IMR-90 (cell line): ENCODE measurements around the gene POLR3E. TPM values are rescaled to one million over a fixed set of nuclear protein-coding genes. Genes with fewer than 3 reads are reported as not detected.

Experiments used
- ATAC-seq: fragments of 200-7000 bp; cut with Tn5 transposase; 2 replicates; pipeline ENCODE4 v1.9.1; 2020; ENCODE audit warnings: low read depth, mild to moderate bottlenecking, moderate library complexity
- BruUV-seq: library from RNA; stranded (reverse); fragments of 400-500 nt; replicated peaks from 2 replicates; lab custom pipeline; 2021; lab: Mats Ljungman, UMichigan
- CTCF ChIA-PET: fragments of 300-600 bp; formaldehyde crosslinking; extraction: SDS; loops from one replicate; lab custom pipeline; 2021; ENCODE audit warnings: antibody characterized with exemption; lab: Yijun Ruan, JAX
- POLR2A ChIA-PET: fragments of 300-600 bp; sonication (Branson Sonifier 250); formaldehyde crosslinking; loops from one replicate; lab custom pipeline; 2022; ENCODE audit warnings: antibody characterized with exemption; ENCODE audit not compliant: unreplicated experiment; lab: Charles Lee
- DNase-seq: peaks from one replicate; pipeline ENCODE4 v3.0.0; 2013
- H2AFZ ChIP-seq: replicated peaks from 2 replicates; pipeline ENCODE3; 2013; ENCODE audit warnings: low read length, mild to moderate bottlenecking; ENCODE audit not compliant: poor library complexity
- H2AK5ac ChIP-seq: 2 replicates; pipeline ENCODE4 v1.6.1; 2013; ENCODE audit warnings: low read depth, low read length, inconsistent platforms
- H2AK9ac ChIP-seq: replicated peaks from 2 replicates; pipeline ENCODE3; 2013; ENCODE audit warnings: mild to moderate bottlenecking, low read depth, low read length, moderate library complexity; ENCODE audit not compliant: poor library complexity
- H2BK120ac ChIP-seq: 2 replicates; pipeline ENCODE4 v1.6.1; 2013; ENCODE audit warnings: low read depth, low read length, inconsistent platforms
- H2BK15ac ChIP-seq: 3 replicates; pipeline ENCODE4 v1.6.1; 2013; ENCODE audit warnings: low read depth, low read length, inconsistent platforms
- H2BK20ac ChIP-seq: 2 replicates; pipeline ENCODE4 v1.6.1; 2013; ENCODE audit warnings: low read depth, mild to moderate bottlenecking, inconsistent platforms, low read length, moderate library complexity
- H2BK5ac ChIP-seq: 2 replicates; pipeline ENCODE4 v1.6.1; 2013; ENCODE audit warnings: mild to moderate bottlenecking, low read depth, low read length, inconsistent platforms; ENCODE audit not compliant: poor library complexity, severe bottlenecking
- H3K14ac ChIP-seq: replicated peaks from 2 replicates; pipeline ENCODE4 v1.6.1; 2013; ENCODE audit warnings: low read depth, low read length, inconsistent platforms
- H3K18ac ChIP-seq: 2 replicates; pipeline ENCODE4 v1.6.1; 2013; ENCODE audit warnings: low read depth, low read length, control low read depth
- H3K23ac ChIP-seq: 2 replicates; pipeline ENCODE4 v1.6.1; 2013; ENCODE audit warnings: low read depth, low read length, inconsistent platforms
- H3K27ac ChIP-seq: 2 replicates; pipeline ENCODE4 v1.5.1; 2013; ENCODE audit warnings: mild to moderate bottlenecking, control low read depth, low read length; ENCODE audit not compliant: insufficient read depth
- H3K27me3 ChIP-seq: 2 replicates; pipeline ENCODE4 v1.6.1; 2013; ENCODE audit warnings: low read length; ENCODE audit not compliant: control insufficient read depth, insufficient read depth
- H3K36me3 ChIP-seq: 2 replicates; pipeline ENCODE4 v1.6.1; 2013; ENCODE audit warnings: low read length, mixed read lengths; ENCODE audit not compliant: control insufficient read depth, insufficient read depth
- H3K4ac ChIP-seq: 2 replicates; pipeline ENCODE4 v1.6.1; 2013; ENCODE audit warnings: low read depth, low read length, inconsistent platforms
- H3K4me1 ChIP-seq: 2 replicates; pipeline ENCODE4 v1.6.1; 2013; ENCODE audit warnings: low read length, mixed read lengths; ENCODE audit not compliant: control insufficient read depth, insufficient read depth
- H3K4me2 ChIP-seq: 2 replicates; pipeline ENCODE4 v1.6.1; 2013; ENCODE audit warnings: low read depth, mild to moderate bottlenecking, control low read depth, low read length, moderate library complexity
- H3K4me3 ChIP-seq: 2 replicates; pipeline ENCODE4 v1.5.1; 2013; ENCODE audit warnings: low read depth, mild to moderate bottlenecking, control low read depth, low read length, moderate library complexity; ENCODE audit not compliant: insufficient read depth
- H3K56ac ChIP-seq: 2 replicates; pipeline ENCODE4 v1.6.1; 2013; ENCODE audit warnings: low read length, inconsistent platforms; ENCODE audit not compliant: insufficient read depth; ENCODE audit errors: extremely low read depth
- H3K79me1 ChIP-seq, 2 experiments: 2 replicates each; pipeline ENCODE4 v1.6.1; 2013; ENCODE audit warnings: low read length in 2 of 2, inconsistent platforms in 1 of 2, low read depth in 1 of 2
- H3K9ac ChIP-seq: 2 replicates; pipeline ENCODE4 v1.6.1; 2013; ENCODE audit warnings: low read depth, low read length, control low read depth
- H3K9me1 ChIP-seq: 2 replicates; pipeline ENCODE4 v1.6.1; 2013; ENCODE audit warnings: low read length, inconsistent platforms; ENCODE audit not compliant: insufficient read depth
- H3K9me3 ChIP-seq: 2 replicates; pipeline ENCODE4 v1.6.1; 2013; ENCODE audit warnings: low read length; ENCODE audit not compliant: control insufficient read depth, insufficient read depth
- H4K20me1 ChIP-seq: 2 replicates; pipeline ENCODE4 v1.6.1; 2013; ENCODE audit warnings: low read length, inconsistent platforms; ENCODE audit not compliant: insufficient read depth
- H4K5ac ChIP-seq: 2 replicates; pipeline ENCODE4 v1.6.1; 2013; ENCODE audit warnings: mild to moderate bottlenecking, low read depth, low read length, control low read depth
- H4K8ac ChIP-seq, 2 experiments: 2 replicates each; pipeline ENCODE4 v1.6.1; 2013; ENCODE audit warnings: low read depth in 2 of 2, low read length in 2 of 2, control low read depth in 1 of 2, inconsistent platforms in 1 of 2
- H4K91ac ChIP-seq: 2 replicates; pipeline ENCODE4 v1.6.1; 2013; ENCODE audit warnings: low read depth, low read length, inconsistent platforms; ENCODE audit not compliant: insufficient read depth
- BHLHE40 ChIP-seq: fragments of 150-350 bp; IDR thresholded peaks from 2 replicates; pipeline ENCODE4 v1.6.1; 2016; ENCODE audit warnings: mild to moderate bottlenecking, low read depth, low read length
- CEBPB ChIP-seq: IDR thresholded peaks from 2 replicates; pipeline ENCODE4 v1.6.1; 2012; ENCODE audit warnings: low read depth, low read length, improper control_type of control experiment
- CHD1 ChIP-seq: IDR thresholded peaks from 2 replicates; pipeline ENCODE4 v1.6.1; 2012; ENCODE audit warnings: low read depth, low read length, improper control_type of control experiment
- CTCF ChIP-seq: conservative IDR thresholded peaks from 2 replicates; pipeline ENCODE4 v1.5.1; 2012; ENCODE audit warnings: mild to moderate bottlenecking, low read depth, low read length, improper control_type of control experiment
- FOS ChIP-seq: fragments of 150-350 bp; IDR thresholded peaks from 2 replicates; pipeline ENCODE4 v1.6.1; 2016; ENCODE audit warnings: low read depth, low read length
- MAFK ChIP-seq: IDR thresholded peaks from 2 replicates; pipeline ENCODE4 v1.6.1; 2012; ENCODE audit warnings: low read depth, low read length, improper control_type of control experiment
- MAZ ChIP-seq: IDR thresholded peaks from 2 replicates; pipeline ENCODE4 v1.6.1; 2012; ENCODE audit warnings: low read depth, mild to moderate bottlenecking, low read length, improper control_type of control experiment, moderate library complexity, borderline replicate concordance
- NFE2L2 ChIP-seq: fragments of 150-350 bp; IDR thresholded peaks from 2 replicates; pipeline ENCODE4 v1.6.1; 2016; ENCODE audit warnings: low read depth, mild to moderate bottlenecking, low read length
- POLR2A ChIP-seq: IDR thresholded peaks from 2 replicates; pipeline ENCODE4 v1.6.1; 2012; ENCODE audit warnings: mild to moderate bottlenecking, low read depth, low read length
- RAD21 ChIP-seq: IDR thresholded peaks from 2 replicates; pipeline ENCODE4 v1.6.1; 2012; ENCODE audit warnings: low read length, improper control_type of control experiment
- RCOR1 ChIP-seq: IDR thresholded peaks from 2 replicates; pipeline ENCODE4 v1.6.1; 2012; ENCODE audit warnings: mild to moderate bottlenecking, low read length, improper control_type of control experiment; ENCODE audit not compliant: insufficient replicate concordance
- RFX5 ChIP-seq: IDR thresholded peaks from 2 replicates; pipeline ENCODE4 v1.8.0; 2012; ENCODE audit warnings: low read depth, mild to moderate bottlenecking, low read length, moderate library complexity
- SMC3 ChIP-seq: fragments of 150-350 bp; IDR thresholded peaks from 2 replicates; pipeline ENCODE4 v1.6.1; 2016; ENCODE audit warnings: low read depth, mild to moderate bottlenecking, antibody characterized with exemption, low read length, moderate library complexity
- WGBS, 2 experiments: methylation state at CpG; one replicate each; pipeline versions ENCODE4 v1.1.5 to v1.1.7; 2013; ENCODE audit warnings: missing lambda C conversion rate in 2 of 2; ENCODE audit not compliant: insufficient read length in 1 of 2; ENCODE audit errors: extremely low coverage in 2 of 2; 5-methylcytosine and 5-hydroxymethylcytosine counted together
- dilution Hi-C: fragments of 300-500 bp; cut with HindIII; formaldehyde crosslinking; loops from one replicate; pipeline ENCODE4 v1.14.3; 2018; ENCODE audit warnings: low sequenced_read_pairs; ENCODE audit not compliant: unreplicated experiment
- in situ Hi-C: fragments of 300-500 bp; cut with MboI; formaldehyde crosslinking; loops from 3 replicates; pipeline ENCODE4 v1.14.3; 2019; ENCODE audit warnings: low sequenced_read_pairs, inconsistent platforms, mixed read lengths
- intact Hi-C: fragments of 100-400 bp; cut with micrococcal nuclease; formaldehyde crosslinking; loops from 2 replicates; pipeline ENCODE4 v1.10.0; 2022
- polyA plus RNA-seq, 3 experiments: library from polyadenylated mRNA; depleted of rRNA; stranded (reverse); fragments of >200 nt; gene quantifications; 2 replicates each; pipeline ENCODE4 v1.2.3, GENCODE V29; 2012; ENCODE audit warnings: low replicate concordance in 1 of 3
- total RNA-seq: library from RNA; depleted of rRNA; stranded (reverse); fragments of >200 nt; gene quantifications from 2 replicates; pipeline ENCODE4 v1.2.3, GENCODE V29; 2012
- TF ChIP-seq, protein P1 (sequence below): fragments of 150-350 bp; IDR thresholded peaks from 2 replicates; pipeline ENCODE4 v1.6.1; 2016; ENCODE audit warnings: low read depth, mild to moderate bottlenecking, low read length, moderate library complexity, borderline replicate concordance

The POLR3E gene
- total and polyA plus RNA-seq, 2 of the 4 experiments (the other 2 are of a cell fraction), result 19.9 to 46.0 TPM

- H3K79me1 ChIP-seq, result peaks cover 3 to 33% of the 10 kb centered on the region in 2 experiments; a peak in 2 of 4 replicates
- H2AK5ac ChIP-seq, result no peak overlapping the region
- H3K4ac ChIP-seq, result no peak overlapping the region
- no TSS peak for BruUV-seq
- 0 out of 2 replicates have a peak, but pooled peaks cover 2% of the 10 kb centered on the region for H3K9me1 ChIP-seq
- H3K27me3 ChIP-seq, result no peaks in the 10 kb centered on the region
- POLR2A ChIA-PET, result interaction anchor here (0.6 kb wide), 1 partner anchor 10 kb away, joined by 3 read pairs; no protein-coding TSS in a partner anchor
- CTCF ChIA-PET, result interaction anchor here (0.5 to 0.7 kb wide), 4 partner anchors 90 to 1265 kb away, joined by 3 to 5 read pairs (median 4); partner anchors contain the start of gene EEF2K
- H4K8ac ChIP-seq, result no peak overlapping the region; a peak in 1 of 4 replicates
- no peak overlapping the region for H2BK20ac ChIP-seq
- in situ Hi-C loops, result loop anchor here (5.0 to 10.0 kb wide), 2 partner anchors 94 to 292 kb away; partner anchors contain the start of genes MOSMO and PDZD9
- no peak overlapping the region for H2BK120ac ChIP-seq
- H3K18ac ChIP-seq, result no peak overlapping the region
- H2AFZ ChIP-seq, result peak overlapping the region; percentile 94
- H3K36me3 ChIP-seq, result no peaks in the 10 kb centered on the region
- WGBS, 2 experiments, result 0% methylated on average over 3 of the region's 17 CpGs; no CpG with 5 or more reads in 1 of the 2 experiments
- peak overlapping the region; percentile 75 for H3K4me3 ChIP-seq
- peaks cover 6% of the 10 kb centered on the region; the same call in 1 of the 2 replicates for H3K4me1 ChIP-seq
- H3K27ac ChIP-seq, result no peak overlapping the region; the same call in 1 of the 2 replicates
- H2BK15ac ChIP-seq, result no peak overlapping the region
- H2AK9ac ChIP-seq, result no peak overlapping the region
- H3K23ac ChIP-seq, result no peak overlapping the region
- H4K91ac ChIP-seq, result no peak overlapping the region
- H3K4me2 ChIP-seq, result peak overlapping the region; percentile 90
- H3K56ac ChIP-seq, result peak overlapping the region; percentile 8
- dilution Hi-C loops, result no loop called here
- H3K9me3 ChIP-seq, result no peaks in the 10 kb centered on the region
- no peak for ATAC-seq
- H4K5ac ChIP-seq, result no peak overlapping the region
- intact Hi-C loops, result loop anchor here (1.0 to 10.0 kb wide), 5 partner anchors 90 to 294 kb away; partner anchors contain the start of genes EEF2K and PDZD9
- no peak for DNase-seq
- H4K20me1 ChIP-seq, result peaks cover 34% of the 10 kb centered on the region
- peak overlapping the region; percentile 51 for H3K9ac ChIP-seq
- H2BK5ac ChIP-seq, result no peak overlapping the region
- H3K14ac ChIP-seq, result no peak overlapping the region
- no peak for TF ChIP-seq MAZ
- peak; percentile 73; the same call in 1 of the 2 replicates for TF ChIP-seq MAFK
- no peak for TF ChIP-seq CTCF
- TF ChIP-seq SMC3, result no peak
- no peak for TF ChIP-seq FOS
- TF ChIP-seq RCOR1, result no peak
- TF ChIP-seq BHLHE40, result no peak
- no peak for TF ChIP-seq CHD1
- no peak for TF ChIP-seq NFE2L2
- TF ChIP-seq, protein P1, sequence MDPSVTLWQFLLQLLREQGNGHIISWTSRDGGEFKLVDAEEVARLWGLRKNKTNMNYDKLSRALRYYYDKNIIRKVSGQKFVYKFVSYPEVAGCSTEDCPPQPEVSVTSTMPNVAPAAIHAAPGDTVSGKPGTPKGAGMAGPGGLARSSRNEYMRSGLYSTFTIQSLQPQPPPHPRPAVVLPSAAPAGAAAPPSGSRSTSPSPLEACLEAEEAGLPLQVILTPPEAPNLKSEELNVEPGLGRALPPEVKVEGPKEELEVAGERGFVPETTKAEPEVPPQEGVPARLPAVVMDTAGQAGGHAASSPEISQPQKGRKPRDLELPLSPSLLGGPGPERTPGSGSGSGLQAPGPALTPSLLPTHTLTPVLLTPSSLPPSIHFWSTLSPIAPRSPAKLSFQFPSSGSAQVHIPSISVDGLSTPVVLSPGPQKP, result no peak
- no peak for TF ChIP-seq RAD21
- no peak for TF ChIP-seq RFX5
- TF ChIP-seq CEBPB, result 0 out of 2 replicates have a peak, but pooled peaks have one; percentile 3
- TF ChIP-seq POLR2A, result peak; percentile 26; the same call in 1 of the 2 replicates
Measured at GRCh38 chr16:22296225-22297113, 740 bp upstream of the POLR3E start.
